Adipocyte (in vitro differentiated cells): ENCODE data around the gene MED17.
"Not testable (repeated sequence)": the region's sequence is repeated elsewhere in the genome, so short reads cannot be mapped to it uniquely, and the experiment has no call there.

ENCODE experiments used
- DNase-seq: peaks from one replicate; pipeline ENCODE4 v3.0.0-alpha.2; 2015; ENCODE audit warnings: low read depth
- H3K27me3 ChIP-seq: replicated peaks from 2 replicates; pipeline ENCODE4 v1.7.0; 2013; ENCODE audit warnings: mild to moderate bottlenecking, low read length, moderate library complexity; ENCODE audit not compliant: control insufficient read depth, insufficient read depth
- H3K36me3 ChIP-seq: 2 replicates; pipeline ENCODE4 v1.7.0; 2013; ENCODE audit warnings: low read length, mild to moderate bottlenecking, moderate library complexity; ENCODE audit not compliant: control insufficient read depth, insufficient read depth, severe bottlenecking
- H3K4me1 ChIP-seq: 2 replicates; pipeline ENCODE4 v1.7.0; 2013; ENCODE audit warnings: mild to moderate bottlenecking, low read length, moderate library complexity; ENCODE audit not compliant: control insufficient read depth, insufficient read depth
- H3K4me3 ChIP-seq: 2 replicates; pipeline ENCODE4 v1.7.0; 2013; ENCODE audit warnings: mild to moderate bottlenecking, low read length, moderate library complexity
- H3K9ac ChIP-seq: 2 replicates; pipeline ENCODE4 v1.7.0; 2013; ENCODE audit warnings: mild to moderate bottlenecking, low read length, moderate library complexity
- H3K9me3 ChIP-seq: 2 replicates; pipeline ENCODE4 v1.7.0; 2013; ENCODE audit warnings: mild to moderate bottlenecking, low read length, moderate library complexity; ENCODE audit not compliant: control insufficient read depth

MED17 gene

GRCh38 chr11:93743291-93743690, 40.8 kb upstream of the MED17 start:
- DNase-seq: no peak
- Histone ChIP-seq H3K4me1 (peaks cover 14% of the 10 kb centered on the region), H3K9ac (no peak overlapping the region)

GRCh38 chr11:93744669-93745004, 39.4 kb upstream of the MED17 start:
- Histone ChIP-seq H3K4me3 (no peak overlapping the region), H3K27me3 (no peaks in the 10 kb centered on the region), H3K36me3 (peaks cover 9% of the 10 kb centered on the region), H3K4me1 (peaks cover under 1% of the 10 kb centered on the region), H3K9ac (peak overlapping the region; percentile 49), H3K9me3 (no peaks in the 10 kb centered on the region)
- no peak for DNase-seq

More at GRCh38 chr11:93743291-93743690, 40.8 kb upstream of the MED17 start:
- no peaks in the 10 kb centered on the region for H3K9me3 ChIP-seq
- H3K4me3 ChIP-seq: no peak overlapping the region
- no peaks in the 10 kb centered on the region for H3K27me3 ChIP-seq
- peaks cover 22% of the 10 kb centered on the region for H3K36me3 ChIP-seq

GRCh38 chr11:93745005-93745755, 38.9 kb upstream of the MED17 start:
- not testable (repeated sequence) for H3K27me3 ChIP-seq, H3K4me3 ChIP-seq, H3K9me3 ChIP-seq, H3K4me1 ChIP-seq, H3K36me3 ChIP-seq, DNase-seq
- H3K9ac ChIP-seq: peak overlapping the region; percentile 49

- H3K4me3 ChIP-seq: no peak overlapping the region
- H3K27me3 ChIP-seq: no peaks in the 10 kb centered on the region
- peaks cover 8% of the 10 kb centered on the region for H3K36me3 ChIP-seq
- H3K9me3 ChIP-seq: no peaks in the 10 kb centered on the region
- no peak for DNase-seq
- no peak overlapping the region for H3K9ac ChIP-seq
- no peaks in the 10 kb centered on the region for H3K4me1 ChIP-seq
Measured at GRCh38 chr11:93746101-93746500, 38.0 kb upstream of the MED17 start.

GRCh38 chr11:93747122-93747521, 37.0 kb upstream of the MED17 start:
- Histone ChIP-seq H3K4me3 (no peak overlapping the region), H3K4me1 (no peaks in the 10 kb centered on the region), H3K36me3 (peaks cover 8% of the 10 kb centered on the region), H3K9me3 (no peaks in the 10 kb centered on the region), H3K9ac (no peak overlapping the region), H3K27me3 (no peaks in the 10 kb centered on the region)
- DNase-seq: no peak

GRCh38 chr11:93751001-93751400, 33.1 kb upstream of the MED17 start:
- Histone ChIP-seq H3K4me1 (no peaks in the 10 kb centered on the region), H3K4me3 (no peak overlapping the region), H3K9ac (no peak overlapping the region), H3K27me3 (no peaks in the 10 kb centered on the region), H3K9me3 (no peaks in the 10 kb centered on the region), H3K36me3 (peaks cover 21% of the 10 kb centered on the region)
- DNase-seq: no peak

- H3K4me3 ChIP-seq: no peak overlapping the region
- H3K9ac ChIP-seq: no peak overlapping the region
- no peaks in the 10 kb centered on the region for H3K9me3 ChIP-seq
- H3K4me1 ChIP-seq: no peaks in the 10 kb centered on the region
- no peak for DNase-seq
- no peaks in the 10 kb centered on the region for H3K27me3 ChIP-seq
- H3K36me3 ChIP-seq: peaks cover 43% of the 10 kb centered on the region
Measured at GRCh38 chr11:93753241-93753640, 30.8 kb upstream of the MED17 start.

- Histone ChIP-seq H3K9ac (no peak overlapping the region), H3K27me3 (no peaks in the 10 kb centered on the region), H3K36me3 (peaks cover 70% of the 10 kb centered on the region), H3K4me3 (no peak overlapping the region), H3K9me3 (no peaks in the 10 kb centered on the region), H3K4me1 (no peaks in the 10 kb centered on the region)
- no peak for DNase-seq
Measured at GRCh38 chr11:93756748-93757147, 27.3 kb upstream of the MED17 start.

GRCh38 chr11:93757301-93757700, 26.8 kb upstream of the MED17 start:
- Histone ChIP-seq H3K36me3 (peaks cover 76% of the 10 kb centered on the region), H3K9me3 (no peaks in the 10 kb centered on the region), H3K9ac (no peak overlapping the region)

GRCh38 chr11:93757924-93758865, 25.9 kb upstream of the MED17 start:
- DNase-seq: no peak
- Histone ChIP-seq H3K9me3 (no peaks in the 10 kb centered on the region), H3K4me1 (no peaks in the 10 kb centered on the region), H3K36me3 (peaks cover 85% of the 10 kb centered on the region), H3K4me3 (no peak overlapping the region), H3K27me3 (no peaks in the 10 kb centered on the region), H3K9ac (no peak overlapping the region)

More at GRCh38 chr11:93757301-93757700, 26.8 kb upstream of the MED17 start:
- H3K4me1 ChIP-seq: no peaks in the 10 kb centered on the region
- no peak overlapping the region for H3K4me3 ChIP-seq
- DNase-seq: no peak
- H3K27me3 ChIP-seq: no peaks in the 10 kb centered on the region

GRCh38 chr11:93759123-93759522, 25.0 kb upstream of the MED17 start:
- not testable (repeated sequence) for H3K9me3 ChIP-seq, H3K4me3 ChIP-seq, H3K27me3 ChIP-seq, DNase-seq, H3K4me1 ChIP-seq, H3K9ac ChIP-seq
- H3K36me3 ChIP-seq: peaks cover 83% of the 10 kb centered on the region
